Peyer's patch (tissue), 4 donors: ENCODE results near the gene PTCH1.

Experiments used
- POLR2A ChIP-seq, 2 donors: fragments of 450-650 bp; IDR thresholded peaks; one replicate each; pipeline ENCODE4 v1.5.1; 2017; ENCODE audit warnings: antibody characterized with exemption in 2 of 2, mild to moderate bottlenecking in 2 of 2, moderate library complexity in 2 of 2
- TF ChIP-seq, protein P1 (sequence below), 6 experiments: fragments of 450-650 bp in 4 of 6; fragments of 200-600 bp in 2 of 6; sonication (generic) in 1 of 6; IDR thresholded peaks; one replicate each; pipeline ENCODE4 v1.5.1; 2017 to 2019; ENCODE audit warnings: antibody characterized with exemption in 6 of 6, mild to moderate bottlenecking in 3 of 6, moderate library complexity in 1 of 6

DNA sequence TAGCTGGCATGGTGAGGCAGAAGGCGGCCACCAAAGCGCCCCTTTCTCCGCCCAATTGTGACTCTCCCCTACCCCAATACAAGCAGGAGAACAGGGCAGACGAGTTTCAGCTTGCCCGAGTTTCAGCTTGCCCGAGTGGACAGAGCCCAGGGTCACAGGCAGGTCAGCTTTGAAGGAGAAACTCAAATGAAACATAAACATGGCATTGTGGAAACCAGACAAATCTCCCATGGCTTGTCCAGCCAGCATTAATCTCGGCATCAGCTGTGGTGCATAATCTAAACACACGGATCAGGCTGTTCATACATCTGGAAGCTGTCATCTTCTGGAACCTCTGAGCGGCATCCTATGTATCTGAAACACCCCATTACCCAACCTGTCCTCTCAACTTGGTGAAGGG is 16.9 kb downstream of the PTCH1 start:
- no peak for TF ChIP-seq POLR2A (IDR thresholded peaks at IDR 0.05)
- TF ChIP-seq, protein P1, sequence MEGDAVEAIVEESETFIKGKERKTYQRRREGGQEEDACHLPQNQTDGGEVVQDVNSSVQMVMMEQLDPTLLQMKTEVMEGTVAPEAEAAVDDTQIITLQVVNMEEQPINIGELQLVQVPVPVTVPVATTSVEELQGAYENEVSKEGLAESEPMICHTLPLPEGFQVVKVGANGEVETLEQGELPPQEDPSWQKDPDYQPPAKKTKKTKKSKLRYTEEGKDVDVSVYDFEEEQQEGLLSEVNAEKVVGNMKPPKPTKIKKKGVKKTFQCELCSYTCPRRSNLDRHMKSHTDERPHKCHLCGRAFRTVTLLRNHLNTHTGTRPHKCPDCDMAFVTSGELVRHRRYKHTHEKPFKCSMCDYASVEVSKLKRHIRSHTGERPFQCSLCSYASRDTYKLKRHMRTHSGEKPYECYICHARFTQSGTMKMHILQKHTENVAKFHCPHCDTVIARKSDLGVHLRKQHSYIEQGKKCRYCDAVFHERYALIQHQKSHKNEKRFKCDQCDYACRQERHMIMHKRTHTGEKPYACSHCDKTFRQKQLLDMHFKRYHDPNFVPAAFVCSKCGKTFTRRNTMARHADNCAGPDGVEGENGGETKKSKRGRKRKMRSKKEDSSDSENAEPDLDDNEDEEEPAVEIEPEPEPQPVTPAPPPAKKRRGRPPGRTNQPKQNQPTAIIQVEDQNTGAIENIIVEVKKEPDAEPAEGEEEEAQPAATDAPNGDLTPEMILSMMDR (IDR thresholded peaks at IDR 0.05) = no peak
